Measurements from ENCODE around the gene SNX14. TPM values are rescaled to one million over a fixed set of nuclear protein-coding genes. Genes with fewer than 3 reads are reported as not detected.
A peak's percentile ranks its signal among the peaks of the same experiment; 100 is the strongest.

SNX14 gene, protein sequence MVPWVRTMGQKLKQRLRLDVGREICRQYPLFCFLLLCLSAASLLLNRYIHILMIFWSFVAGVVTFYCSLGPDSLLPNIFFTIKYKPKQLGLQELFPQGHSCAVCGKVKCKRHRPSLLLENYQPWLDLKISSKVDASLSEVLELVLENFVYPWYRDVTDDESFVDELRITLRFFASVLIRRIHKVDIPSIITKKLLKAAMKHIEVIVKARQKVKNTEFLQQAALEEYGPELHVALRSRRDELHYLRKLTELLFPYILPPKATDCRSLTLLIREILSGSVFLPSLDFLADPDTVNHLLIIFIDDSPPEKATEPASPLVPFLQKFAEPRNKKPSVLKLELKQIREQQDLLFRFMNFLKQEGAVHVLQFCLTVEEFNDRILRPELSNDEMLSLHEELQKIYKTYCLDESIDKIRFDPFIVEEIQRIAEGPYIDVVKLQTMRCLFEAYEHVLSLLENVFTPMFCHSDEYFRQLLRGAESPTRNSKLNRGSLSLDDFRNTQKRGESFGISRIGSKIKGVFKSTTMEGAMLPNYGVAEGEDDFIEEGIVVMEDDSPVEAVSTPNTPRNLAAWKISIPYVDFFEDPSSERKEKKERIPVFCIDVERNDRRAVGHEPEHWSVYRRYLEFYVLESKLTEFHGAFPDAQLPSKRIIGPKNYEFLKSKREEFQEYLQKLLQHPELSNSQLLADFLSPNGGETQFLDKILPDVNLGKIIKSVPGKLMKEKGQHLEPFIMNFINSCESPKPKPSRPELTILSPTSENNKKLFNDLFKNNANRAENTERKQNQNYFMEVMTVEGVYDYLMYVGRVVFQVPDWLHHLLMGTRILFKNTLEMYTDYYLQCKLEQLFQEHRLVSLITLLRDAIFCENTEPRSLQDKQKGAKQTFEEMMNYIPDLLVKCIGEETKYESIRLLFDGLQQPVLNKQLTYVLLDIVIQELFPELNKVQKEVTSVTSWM
- 40.4 and 53.9 TPM in 2 replicates for polyA plus RNA-seq (2012; rRNA removed)
- polyA plus RNA-seq (2012; cell fraction: cytosol; rRNA removed): 45.8 and 56.8 TPM in 2 replicates
- 86.5 and 129 TPM in 2 replicates for polyA plus RNA-seq (2012; cell fraction: nucleus; rRNA removed)

DNA sequence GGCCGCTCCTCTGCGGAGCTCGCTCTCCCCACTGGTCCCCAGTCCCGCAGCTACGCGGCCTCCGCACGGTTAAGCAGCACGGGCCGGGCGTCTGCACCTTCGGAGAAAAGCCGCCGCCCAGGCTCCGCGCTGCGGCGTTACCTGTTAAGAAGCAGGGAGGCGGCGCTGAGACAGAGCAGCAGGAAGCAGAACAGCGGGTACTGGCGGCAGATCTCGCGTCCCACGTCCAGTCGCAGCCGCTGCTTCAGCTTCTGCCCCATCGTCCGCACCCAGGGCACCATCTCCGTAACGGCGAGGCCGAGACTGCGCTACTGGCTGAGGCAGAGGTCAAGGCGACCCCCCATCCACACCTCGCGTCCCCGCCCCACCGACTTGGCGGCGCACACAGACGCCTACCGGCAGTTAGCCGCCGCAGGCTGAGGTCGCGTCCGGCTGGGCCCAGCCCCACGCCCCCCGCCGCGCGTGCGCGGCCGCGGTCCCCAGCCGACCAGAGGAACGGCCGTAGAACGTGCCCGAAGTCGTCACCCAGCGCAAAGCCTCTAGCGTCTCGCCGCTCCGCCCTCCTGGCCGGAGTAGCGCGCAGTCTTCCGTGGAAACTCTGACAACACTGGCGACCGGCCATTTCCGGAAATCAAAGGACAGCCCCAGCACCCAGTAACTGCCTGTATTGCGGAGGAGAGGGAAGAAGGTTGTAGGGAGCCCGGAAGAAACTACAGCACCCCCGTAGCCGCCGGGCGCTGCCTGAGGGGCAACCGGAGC, at the start of gene SNX14:
Gene SNX14 (minus strand): TSS at position 421 of the 759 bp plus-strand sequence. CDS start 140 bp downstream, at position 281.
- Histone ChIP-seq H3K9ac (peak within 1 kb of the TSS; percentile 90), H3K27ac (ENCODE audit: low read depth in 2 of 2, low read length in 1 of 2) (peak within 1 kb of the TSS; percentile 93 to 96), H3K9me2 (no peaks in the 10 kb centered on the region), H3F3A (replicated peaks; ENCODE audit: insufficient read depth) (peaks cover 54% of the 10 kb centered on the region), H3K4me1 (ENCODE audit: control insufficient read depth in 1 of 2, insufficient read depth in 2 of 2, low read depth in 1 of 2, low read length in 1 of 2) (peaks cover 0 to 6% of the 10 kb centered on the region in 2 experiments; a peak in 2 of 4 replicates), H3K27me3 (ENCODE audit: insufficient read depth) (no peaks in the 10 kb centered on the region), H3K79me2 (ENCODE audit: insufficient read depth) (peaks cover 44% of the 10 kb centered on the region), H2AFZ (ENCODE audit: low read depth) (peak within 1 kb of the TSS; percentile 82), H4K20me1 (ENCODE audit: insufficient read depth) (peaks cover 7% of the 10 kb centered on the region; the same call in 1 of the 2 replicates), H3K36me3 (replicated peaks in 1 of 2; ENCODE audit: control insufficient read depth in 1 of 2, insufficient read depth in 2 of 2, low read length in 1 of 2) (peaks cover 0 to 17% of the 10 kb centered on the region in 2 experiments), H3K9me3 (no peaks in the 10 kb centered on the region), H3K4me2 (peak within 1 kb of the TSS; percentile 90), H3K4me3 (ENCODE audit: low read depth in 2 of 2, low read length in 1 of 2) (peak within 1 kb of the TSS; percentile 88 to 92)
- ChIA-PET POLR2A (interaction anchor here (1.3 to 2.6 kb wide), 3 partner anchors 17 to 85 kb away, joined by 4 to 28 read pairs (median 24); partner anchors contain the start of gene SYNCRIP), CTCF (interaction anchor here (0.8 to 3.5 kb wide), 4 partner anchors 49 to 239 kb away, joined by 3 to 13 read pairs (median 4); no protein-coding TSS in a partner anchor)
- peak; percentile 94 for DNase-seq
- under 1% methylated on average over 47 of the region's 82 CpGs for WGBS (ENCODE audit: low lambda C conversion rate)
- TF ChIP-seq, protein P1, sequence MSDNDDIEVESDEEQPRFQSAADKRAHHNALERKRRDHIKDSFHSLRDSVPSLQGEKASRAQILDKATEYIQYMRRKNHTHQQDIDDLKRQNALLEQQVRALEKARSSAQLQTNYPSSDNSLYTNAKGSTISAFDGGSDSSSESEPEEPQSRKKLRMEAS (IDR thresholded peaks at IDR 0.05; ENCODE audit: low read depth): peak; percentile 54; the same call in 1 of the 2 replicates
- TF ChIP-seq CHD2 (IDR thresholded peaks at IDR 0.05; ENCODE audit: low read length, partially characterized antibody) (no peak), ELF1 (IDR thresholded peaks at IDR 0.05) (peak; percentile 79; the same call in 1 of the 2 replicates), FOSL2 (IDR thresholded peaks at IDR 0.05; ENCODE audit: borderline replicate concordance, low read depth) (no peak), EP300 (IDR thresholded peaks at IDR 0.05; ENCODE audit: borderline replicate concordance in 1 of 2, low read depth in 1 of 2, low read length in 1 of 2) (no peak), TAF1 (IDR thresholded peaks at IDR 0.05; ENCODE audit: borderline replicate concordance, low read depth, low read length) (peak; percentile 60), FOXJ3 (CRISPR knock-in tag; IDR thresholded peaks at IDR 0.05) (no peak; the same call in 1 of the 2 replicates), FOXM1 (IDR thresholded peaks at IDR 0.05; ENCODE audit: low read depth) (no peak), JUND (IDR thresholded peaks at IDR 0.05) (no peak), NRF1 (IDR thresholded peaks at IDR 0.05; ENCODE audit: low read depth, low read length) (peak; percentile 93), SIN3A (IDR thresholded peaks at IDR 0.05; ENCODE audit: borderline replicate concordance, low read depth, low read length) (no peak; the same call in 1 of the 2 replicates), GATA2 (CRISPR knock-in tag; IDR thresholded peaks at IDR 0.05) (no peak), POLR2AphosphoS5 (IDR thresholded peaks at IDR 0.05; ENCODE audit: low read depth, low read length) (peak; percentile 78), TCF12 (IDR thresholded peaks at IDR 0.05) (no peak), RAD21 (IDR thresholded peaks at IDR 0.05; ENCODE audit: low read length) (no peak), RCOR1 (IDR thresholded peaks at IDR 0.05; ENCODE audit: low read length) (no peak)
- TF ChIP-seq, protein P2, sequence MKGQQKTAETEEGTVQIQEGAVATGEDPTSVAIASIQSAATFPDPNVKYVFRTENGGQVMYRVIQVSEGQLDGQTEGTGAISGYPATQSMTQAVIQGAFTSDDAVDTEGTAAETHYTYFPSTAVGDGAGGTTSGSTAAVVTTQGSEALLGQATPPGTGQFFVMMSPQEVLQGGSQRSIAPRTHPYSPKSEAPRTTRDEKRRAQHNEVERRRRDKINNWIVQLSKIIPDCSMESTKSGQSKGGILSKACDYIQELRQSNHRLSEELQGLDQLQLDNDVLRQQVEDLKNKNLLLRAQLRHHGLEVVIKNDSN (IDR thresholded peaks at IDR 0.05; ENCODE audit: borderline replicate concordance, low read depth): no peak
- TF ChIP-seq, protein P3, sequence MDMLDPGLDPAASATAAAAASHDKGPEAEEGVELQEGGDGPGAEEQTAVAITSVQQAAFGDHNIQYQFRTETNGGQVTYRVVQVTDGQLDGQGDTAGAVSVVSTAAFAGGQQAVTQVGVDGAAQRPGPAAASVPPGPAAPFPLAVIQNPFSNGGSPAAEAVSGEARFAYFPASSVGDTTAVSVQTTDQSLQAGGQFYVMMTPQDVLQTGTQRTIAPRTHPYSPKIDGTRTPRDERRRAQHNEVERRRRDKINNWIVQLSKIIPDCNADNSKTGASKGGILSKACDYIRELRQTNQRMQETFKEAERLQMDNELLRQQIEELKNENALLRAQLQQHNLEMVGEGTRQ (IDR thresholded peaks at IDR 0.05; ENCODE audit: borderline replicate concordance, low read depth, low read length): no peak
- TF ChIP-seq, protein P4, sequence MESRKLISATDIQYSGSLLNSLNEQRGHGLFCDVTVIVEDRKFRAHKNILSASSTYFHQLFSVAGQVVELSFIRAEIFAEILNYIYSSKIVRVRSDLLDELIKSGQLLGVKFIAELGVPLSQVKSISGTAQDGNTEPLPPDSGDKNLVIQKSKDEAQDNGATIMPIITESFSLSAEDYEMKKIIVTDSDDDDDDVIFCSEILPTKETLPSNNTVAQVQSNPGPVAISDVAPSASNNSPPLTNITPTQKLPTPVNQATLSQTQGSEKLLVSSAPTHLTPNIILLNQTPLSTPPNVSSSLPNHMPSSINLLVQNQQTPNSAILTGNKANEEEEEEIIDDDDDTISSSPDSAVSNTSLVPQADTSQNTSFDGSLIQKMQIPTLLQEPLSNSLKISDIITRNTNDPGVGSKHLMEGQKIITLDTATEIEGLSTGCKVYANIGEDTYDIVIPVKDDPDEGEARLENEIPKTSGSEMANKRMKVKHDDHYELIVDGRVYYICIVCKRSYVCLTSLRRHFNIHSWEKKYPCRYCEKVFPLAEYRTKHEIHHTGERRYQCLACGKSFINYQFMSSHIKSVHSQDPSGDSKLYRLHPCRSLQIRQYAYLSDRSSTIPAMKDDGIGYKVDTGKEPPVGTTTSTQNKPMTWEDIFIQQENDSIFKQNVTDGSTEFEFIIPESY (IDR thresholded peaks at IDR 0.05; ENCODE audit: borderline replicate concordance, low read depth): peak; percentile 50; the same call in 1 of the 2 replicates
- TF ChIP-seq, protein P5, sequence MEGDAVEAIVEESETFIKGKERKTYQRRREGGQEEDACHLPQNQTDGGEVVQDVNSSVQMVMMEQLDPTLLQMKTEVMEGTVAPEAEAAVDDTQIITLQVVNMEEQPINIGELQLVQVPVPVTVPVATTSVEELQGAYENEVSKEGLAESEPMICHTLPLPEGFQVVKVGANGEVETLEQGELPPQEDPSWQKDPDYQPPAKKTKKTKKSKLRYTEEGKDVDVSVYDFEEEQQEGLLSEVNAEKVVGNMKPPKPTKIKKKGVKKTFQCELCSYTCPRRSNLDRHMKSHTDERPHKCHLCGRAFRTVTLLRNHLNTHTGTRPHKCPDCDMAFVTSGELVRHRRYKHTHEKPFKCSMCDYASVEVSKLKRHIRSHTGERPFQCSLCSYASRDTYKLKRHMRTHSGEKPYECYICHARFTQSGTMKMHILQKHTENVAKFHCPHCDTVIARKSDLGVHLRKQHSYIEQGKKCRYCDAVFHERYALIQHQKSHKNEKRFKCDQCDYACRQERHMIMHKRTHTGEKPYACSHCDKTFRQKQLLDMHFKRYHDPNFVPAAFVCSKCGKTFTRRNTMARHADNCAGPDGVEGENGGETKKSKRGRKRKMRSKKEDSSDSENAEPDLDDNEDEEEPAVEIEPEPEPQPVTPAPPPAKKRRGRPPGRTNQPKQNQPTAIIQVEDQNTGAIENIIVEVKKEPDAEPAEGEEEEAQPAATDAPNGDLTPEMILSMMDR (IDR thresholded peaks at IDR 0.05): peak; percentile 19; the same call in 1 of the 2 replicates
- TF ChIP-seq, protein P6, sequence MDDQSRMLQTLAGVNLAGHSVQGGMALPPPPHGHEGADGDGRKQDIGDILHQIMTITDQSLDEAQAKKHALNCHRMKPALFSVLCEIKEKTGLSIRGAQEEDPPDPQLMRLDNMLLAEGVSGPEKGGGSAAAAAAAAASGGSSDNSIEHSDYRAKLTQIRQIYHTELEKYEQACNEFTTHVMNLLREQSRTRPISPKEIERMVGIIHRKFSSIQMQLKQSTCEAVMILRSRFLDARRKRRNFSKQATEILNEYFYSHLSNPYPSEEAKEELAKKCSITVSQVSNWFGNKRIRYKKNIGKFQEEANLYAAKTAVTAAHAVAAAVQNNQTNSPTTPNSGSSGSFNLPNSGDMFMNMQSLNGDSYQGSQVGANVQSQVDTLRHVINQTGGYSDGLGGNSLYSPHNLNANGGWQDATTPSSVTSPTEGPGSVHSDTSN (IDR thresholded peaks at IDR 0.05): peak; percentile 76

Measured in SK-N-SH (cell line).